GM23338 (cell line): Measurements from ENCODE around the gene MAOA.

ENCODE experiments used
- TF ChIP-seq, protein P1 (sequence below), 2 experiments: fragments of 200-600 bp in 1 of 2; sonication (generic) in 1 of 2; conservative IDR thresholded peaks; 2 replicates each; pipeline versions ENCODE4 v1.5.1 to v1.6.1; 2016 to 2017; ENCODE audit warnings: antibody characterized with exemption in 2 of 2, low read depth in 2 of 2, mild to moderate bottlenecking in 2 of 2, moderate library complexity in 1 of 2
- TF ChIP-seq, protein P2 (sequence below): IDR thresholded peaks from one replicate; pipeline ENCODE4 v1.6.1; 2018; ENCODE audit warnings: antibody characterized with exemption; ENCODE audit not compliant: unreplicated experiment

- TF ChIP-seq, protein P1, sequence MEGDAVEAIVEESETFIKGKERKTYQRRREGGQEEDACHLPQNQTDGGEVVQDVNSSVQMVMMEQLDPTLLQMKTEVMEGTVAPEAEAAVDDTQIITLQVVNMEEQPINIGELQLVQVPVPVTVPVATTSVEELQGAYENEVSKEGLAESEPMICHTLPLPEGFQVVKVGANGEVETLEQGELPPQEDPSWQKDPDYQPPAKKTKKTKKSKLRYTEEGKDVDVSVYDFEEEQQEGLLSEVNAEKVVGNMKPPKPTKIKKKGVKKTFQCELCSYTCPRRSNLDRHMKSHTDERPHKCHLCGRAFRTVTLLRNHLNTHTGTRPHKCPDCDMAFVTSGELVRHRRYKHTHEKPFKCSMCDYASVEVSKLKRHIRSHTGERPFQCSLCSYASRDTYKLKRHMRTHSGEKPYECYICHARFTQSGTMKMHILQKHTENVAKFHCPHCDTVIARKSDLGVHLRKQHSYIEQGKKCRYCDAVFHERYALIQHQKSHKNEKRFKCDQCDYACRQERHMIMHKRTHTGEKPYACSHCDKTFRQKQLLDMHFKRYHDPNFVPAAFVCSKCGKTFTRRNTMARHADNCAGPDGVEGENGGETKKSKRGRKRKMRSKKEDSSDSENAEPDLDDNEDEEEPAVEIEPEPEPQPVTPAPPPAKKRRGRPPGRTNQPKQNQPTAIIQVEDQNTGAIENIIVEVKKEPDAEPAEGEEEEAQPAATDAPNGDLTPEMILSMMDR (conservative IDR thresholded peaks at IDR 0.05; ENCODE audit: low read depth in 2 of 2): no peak
- TF ChIP-seq, protein P2, sequence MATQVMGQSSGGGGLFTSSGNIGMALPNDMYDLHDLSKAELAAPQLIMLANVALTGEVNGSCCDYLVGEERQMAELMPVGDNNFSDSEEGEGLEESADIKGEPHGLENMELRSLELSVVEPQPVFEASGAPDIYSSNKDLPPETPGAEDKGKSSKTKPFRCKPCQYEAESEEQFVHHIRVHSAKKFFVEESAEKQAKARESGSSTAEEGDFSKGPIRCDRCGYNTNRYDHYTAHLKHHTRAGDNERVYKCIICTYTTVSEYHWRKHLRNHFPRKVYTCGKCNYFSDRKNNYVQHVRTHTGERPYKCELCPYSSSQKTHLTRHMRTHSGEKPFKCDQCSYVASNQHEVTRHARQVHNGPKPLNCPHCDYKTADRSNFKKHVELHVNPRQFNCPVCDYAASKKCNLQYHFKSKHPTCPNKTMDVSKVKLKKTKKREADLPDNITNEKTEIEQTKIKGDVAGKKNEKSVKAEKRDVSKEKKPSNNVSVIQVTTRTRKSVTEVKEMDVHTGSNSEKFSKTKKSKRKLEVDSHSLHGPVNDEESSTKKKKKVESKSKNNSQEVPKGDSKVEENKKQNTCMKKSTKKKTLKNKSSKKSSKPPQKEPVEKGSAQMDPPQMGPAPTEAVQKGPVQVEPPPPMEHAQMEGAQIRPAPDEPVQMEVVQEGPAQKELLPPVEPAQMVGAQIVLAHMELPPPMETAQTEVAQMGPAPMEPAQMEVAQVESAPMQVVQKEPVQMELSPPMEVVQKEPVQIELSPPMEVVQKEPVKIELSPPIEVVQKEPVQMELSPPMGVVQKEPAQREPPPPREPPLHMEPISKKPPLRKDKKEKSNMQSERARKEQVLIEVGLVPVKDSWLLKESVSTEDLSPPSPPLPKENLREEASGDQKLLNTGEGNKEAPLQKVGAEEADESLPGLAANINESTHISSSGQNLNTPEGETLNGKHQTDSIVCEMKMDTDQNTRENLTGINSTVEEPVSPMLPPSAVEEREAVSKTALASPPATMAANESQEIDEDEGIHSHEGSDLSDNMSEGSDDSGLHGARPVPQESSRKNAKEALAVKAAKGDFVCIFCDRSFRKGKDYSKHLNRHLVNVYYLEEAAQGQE: no peak
Observed at GRCh38 chrX:43702660-43703059, 46.6 kb downstream of the MAOA start.
